Activated CD8-positive, alpha-beta memory T cell treated with anti-CD3 and anti-CD28 coated beads for 24 hours (primary cell): ENCODE data around the gene KMT5C.

Source experiments
- DNase-seq: peaks from one replicate; pipeline ENCODE4 v3.0.0-alpha.2; 2020

The KMT5C gene

GRCh38 chr19:55369653-55370304, 30.1 kb downstream of the KMT5C start:
- DNase-seq = peak; percentile 71

GRCh38 chr19:55370305-55370988, 30.8 kb downstream of the KMT5C start, which contains the start of gene IL11:
Gene IL11 (minus strand): TSS chr19:55370463. CDS start chr19:55370310, 153 bp downstream.
- DNase-seq = no peak

GRCh38 chr19:55372316-55373081, 32.8 kb downstream of the KMT5C start:
- peak; percentile 60 for DNase-seq

DNA sequence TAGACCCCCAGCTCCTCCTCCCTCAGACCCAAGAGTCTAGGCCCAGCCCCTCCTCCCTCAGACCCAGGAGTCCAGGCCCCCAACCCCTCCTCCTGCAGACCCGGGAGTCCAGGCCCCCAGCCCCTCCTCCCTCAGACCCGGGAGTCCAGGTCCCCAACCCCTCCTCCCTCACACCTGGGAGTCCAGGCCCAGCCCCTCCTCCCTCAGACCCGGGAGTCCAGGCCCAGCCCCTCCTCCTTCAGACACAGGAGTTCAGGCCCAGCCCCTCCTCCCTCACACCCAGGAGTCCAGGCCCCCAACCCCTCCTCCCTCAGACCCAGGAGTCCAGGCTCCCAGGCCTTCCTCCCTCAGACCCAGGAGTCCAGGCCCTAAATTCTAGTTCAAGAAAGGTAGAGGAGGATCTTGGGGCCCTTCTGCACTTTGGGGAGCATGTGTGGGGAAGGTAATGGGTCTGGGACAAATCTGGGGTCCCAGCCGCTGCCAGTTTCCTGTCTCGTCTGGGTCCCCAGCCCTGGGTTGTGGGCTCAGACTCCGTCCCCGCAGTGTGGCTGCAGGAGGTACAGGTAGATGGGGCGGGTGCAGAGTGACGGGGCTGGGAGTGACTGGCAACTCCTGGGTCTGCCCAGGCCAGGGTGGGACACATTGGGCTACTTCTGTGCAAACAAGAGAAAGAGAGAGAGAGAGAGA, 33.8 kb downstream of the KMT5C start:
- no peak for DNase-seq

- no peak for DNase-seq
Measured at GRCh38 chr19:55373993-55374757, 34.5 kb downstream of the KMT5C start.

DNA sequence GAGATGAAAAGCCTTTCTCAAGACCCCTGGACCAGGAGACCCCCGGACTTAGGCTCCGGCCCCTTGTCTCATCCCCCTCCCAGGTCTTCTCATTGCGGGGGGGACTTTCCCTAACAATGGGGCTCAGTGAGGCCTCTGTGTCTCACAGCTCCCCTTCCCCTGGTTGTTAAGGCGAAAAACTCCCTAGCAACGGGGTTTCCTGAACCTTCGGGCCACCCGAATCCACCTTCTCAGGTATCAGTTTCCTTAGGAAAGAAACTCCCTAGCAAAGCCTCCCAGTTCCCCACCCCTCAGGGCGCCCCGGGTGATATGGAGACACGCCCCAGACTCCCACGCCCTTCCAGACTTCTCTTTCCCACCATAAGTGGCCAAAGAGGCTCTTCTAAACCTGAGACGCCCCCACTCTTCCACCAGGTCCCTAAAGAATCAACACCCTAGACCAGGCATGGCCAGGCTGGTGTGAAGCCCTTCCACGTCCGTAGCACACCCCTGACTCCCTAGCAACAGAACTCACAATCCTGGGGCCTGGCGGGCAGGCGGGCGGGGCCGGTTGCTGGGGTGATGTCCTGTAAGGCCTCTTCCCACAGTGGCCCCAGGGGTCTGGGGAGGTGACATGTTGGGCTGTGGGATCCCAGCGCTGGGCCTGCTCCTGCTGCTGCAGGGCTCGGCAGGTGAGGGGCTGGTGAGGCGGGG, 36.7 kb downstream of the KMT5C start, which contains the start of gene TMEM190:
Gene TMEM190 (plus strand): TSS at position 586 of the 693 bp plus-strand sequence. CDS start 28 bp downstream, at position 614.
- no peak for DNase-seq

DNA sequence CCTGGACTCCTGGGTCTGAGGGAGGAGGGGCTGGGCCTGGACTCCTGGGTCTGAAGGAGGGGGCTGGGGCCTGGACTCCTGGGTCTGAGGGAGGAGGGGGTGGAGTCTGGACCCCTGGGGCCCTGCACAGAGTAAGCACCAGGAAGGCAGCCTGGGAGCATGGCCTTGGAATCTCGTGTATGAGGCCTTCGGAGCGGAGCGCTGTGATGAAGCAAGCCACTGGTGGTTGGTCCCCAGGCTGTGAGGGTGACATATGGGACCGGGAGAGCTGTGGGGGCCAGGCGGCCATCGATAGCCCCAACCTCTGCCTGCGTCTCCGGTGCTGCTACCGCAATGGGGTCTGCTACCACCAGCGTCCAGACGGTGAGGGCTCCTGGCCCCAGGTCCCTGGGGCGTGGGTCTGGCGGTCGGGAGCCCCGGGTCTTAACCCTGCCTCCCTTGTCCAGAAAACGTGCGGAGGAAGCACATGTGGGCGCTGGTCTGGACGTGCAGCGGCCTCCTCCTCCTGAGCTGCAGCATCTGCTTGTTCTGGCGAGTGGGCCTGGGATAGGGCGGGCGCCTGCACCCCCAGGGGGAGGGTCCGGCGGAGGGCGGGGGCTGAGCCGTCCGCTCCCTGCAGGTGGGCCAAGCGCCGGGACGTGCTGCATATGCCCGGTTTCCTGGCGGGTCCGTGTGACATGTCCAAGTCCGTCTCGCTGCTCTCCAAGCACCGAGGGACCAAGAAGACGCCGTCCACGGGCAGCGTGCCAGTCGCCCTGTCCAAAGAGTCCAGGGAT, 37.9 kb downstream of the KMT5C start:
- DNase-seq = no peak

DNA sequence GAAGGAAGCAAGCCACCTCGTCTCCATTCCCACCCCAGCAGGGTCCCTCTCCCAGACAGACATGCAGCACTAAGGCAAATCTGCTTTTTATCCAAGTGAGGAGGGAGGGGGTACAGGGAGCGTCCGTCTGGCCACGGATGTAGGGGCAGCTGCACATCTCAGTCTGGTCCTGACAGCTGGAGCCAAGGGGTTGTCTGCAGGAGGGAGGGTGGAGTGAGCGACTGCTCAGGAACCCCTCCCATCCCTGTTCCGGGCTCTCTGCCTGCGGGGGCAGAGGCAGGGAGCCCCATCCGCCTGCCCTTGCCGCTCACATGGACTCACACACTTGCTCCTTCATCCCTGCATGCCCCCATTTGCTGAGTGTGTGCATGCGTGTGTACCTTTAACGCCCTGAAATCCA, 39.5 kb downstream of the KMT5C start:
- no peak for DNase-seq

GRCh38 chr19:55382013-55382412, 42.3 kb downstream of the KMT5C start:
- no peak for DNase-seq

DNA sequence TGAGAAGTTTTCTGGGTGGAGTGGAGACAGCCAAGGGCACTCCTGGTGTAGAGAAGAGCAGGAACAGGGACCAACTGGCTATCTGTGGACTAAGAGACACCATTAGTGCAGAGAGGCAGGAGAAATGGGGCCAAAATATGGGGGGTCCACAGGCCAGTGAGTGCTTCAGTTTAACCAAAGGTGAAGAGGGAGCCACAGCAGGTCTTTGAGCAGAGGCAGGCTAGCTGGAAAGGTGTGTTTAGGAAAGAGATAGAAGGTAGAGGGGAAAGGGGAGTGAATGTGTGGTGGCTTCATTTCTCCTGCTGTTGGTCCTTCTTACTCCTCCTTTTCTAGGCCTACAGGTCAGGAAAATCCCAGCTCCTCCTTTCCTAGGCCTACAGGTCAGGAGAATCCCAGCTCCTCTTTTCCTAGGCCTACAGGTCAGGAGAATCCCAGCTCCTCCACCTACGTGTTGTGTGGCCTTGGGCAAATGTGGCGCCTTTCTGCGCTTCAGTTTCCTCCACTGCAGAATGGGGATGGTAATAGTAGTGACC, 42.9 kb downstream of the KMT5C start:
- DNase-seq = no peak

GRCh38 chr19:55383279-55384130, 43.8 kb downstream of the KMT5C start:
- peak; percentile 84 for DNase-seq

DNA sequence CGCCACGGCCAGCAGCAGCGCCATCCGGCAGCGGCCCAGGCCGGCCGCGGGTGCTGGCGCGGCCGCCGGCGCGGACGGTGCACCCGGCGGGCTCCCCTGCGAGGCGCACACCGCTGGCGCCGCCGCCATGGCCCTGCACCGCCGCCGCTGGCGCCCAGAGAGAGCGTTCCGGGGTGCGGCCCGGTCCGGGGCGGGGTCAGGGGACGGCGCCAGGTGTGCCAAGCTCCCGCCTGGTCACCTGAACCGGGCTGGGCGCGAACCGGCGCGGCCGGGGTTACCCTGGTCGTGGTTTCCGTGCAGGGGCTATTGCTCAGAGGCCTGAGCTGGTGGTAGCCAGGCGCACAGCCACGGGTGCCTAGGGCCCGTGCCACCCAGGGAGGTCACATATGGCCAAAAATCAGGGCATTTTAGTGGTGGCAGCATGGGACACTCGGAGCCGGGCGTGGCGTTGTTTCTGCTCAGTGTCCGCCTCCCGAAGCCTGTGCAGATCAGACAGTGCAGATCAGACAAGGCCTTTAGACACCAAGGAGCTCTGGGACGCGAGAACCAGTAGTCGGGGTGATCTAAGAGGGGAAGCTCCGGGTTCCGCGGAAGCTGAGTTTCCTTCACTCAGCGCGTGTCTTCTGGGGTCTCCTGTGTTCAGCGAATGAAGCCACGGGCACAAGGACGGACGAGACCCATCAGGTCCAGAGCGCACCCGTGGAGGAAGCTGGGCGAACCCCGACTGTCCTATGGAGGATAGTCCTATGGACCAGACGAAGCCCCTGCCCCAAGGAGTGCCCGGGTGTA, 44.6 kb downstream of the KMT5C start, which contains the start of gene TMEM238:
Gene TMEM238 (minus strand): TSS at position 162 of the 789 bp plus-strand sequence. CDS start 33 bp downstream, at position 129.
- peak; percentile 86 for DNase-seq

DNA sequence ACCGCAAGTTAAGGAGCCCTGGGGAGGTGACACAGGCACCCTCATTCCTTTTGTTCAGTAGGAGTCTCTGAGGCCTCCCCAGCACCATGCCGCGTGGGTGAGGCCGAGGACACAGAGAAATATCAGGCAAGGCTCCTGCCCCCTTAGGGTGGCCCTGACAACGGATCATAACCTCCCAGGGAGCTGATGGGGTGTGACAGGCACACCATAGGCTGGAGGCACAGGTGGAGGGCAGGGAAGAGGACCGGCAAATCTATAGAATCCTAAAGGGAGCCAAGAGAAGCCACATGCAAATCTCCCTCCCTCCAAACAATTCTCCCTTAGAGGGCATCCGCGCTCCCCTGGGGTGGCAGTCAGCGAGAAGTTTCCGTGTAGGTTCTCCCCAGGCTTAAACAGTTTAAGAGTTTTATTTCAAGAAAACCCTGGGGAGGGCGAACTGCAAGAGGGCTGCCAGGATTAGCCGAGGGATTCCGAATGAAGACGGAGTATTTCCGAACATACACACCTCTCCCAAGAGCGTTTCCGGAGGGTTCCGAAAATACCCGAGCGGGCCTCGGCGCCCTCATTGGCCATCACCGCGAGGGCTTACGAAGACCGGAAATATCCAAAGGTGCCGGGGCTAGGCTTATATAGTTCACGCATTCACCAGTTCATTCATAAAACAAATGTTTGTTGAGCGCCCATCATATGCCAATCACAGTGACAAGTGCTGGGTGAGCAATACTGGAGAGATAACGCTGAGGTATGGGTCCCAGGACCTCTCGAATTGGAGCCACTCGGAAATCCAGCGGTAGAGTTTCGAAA, 45.4 kb downstream of the KMT5C start:
- DNase-seq = peak; percentile 98

DNA sequence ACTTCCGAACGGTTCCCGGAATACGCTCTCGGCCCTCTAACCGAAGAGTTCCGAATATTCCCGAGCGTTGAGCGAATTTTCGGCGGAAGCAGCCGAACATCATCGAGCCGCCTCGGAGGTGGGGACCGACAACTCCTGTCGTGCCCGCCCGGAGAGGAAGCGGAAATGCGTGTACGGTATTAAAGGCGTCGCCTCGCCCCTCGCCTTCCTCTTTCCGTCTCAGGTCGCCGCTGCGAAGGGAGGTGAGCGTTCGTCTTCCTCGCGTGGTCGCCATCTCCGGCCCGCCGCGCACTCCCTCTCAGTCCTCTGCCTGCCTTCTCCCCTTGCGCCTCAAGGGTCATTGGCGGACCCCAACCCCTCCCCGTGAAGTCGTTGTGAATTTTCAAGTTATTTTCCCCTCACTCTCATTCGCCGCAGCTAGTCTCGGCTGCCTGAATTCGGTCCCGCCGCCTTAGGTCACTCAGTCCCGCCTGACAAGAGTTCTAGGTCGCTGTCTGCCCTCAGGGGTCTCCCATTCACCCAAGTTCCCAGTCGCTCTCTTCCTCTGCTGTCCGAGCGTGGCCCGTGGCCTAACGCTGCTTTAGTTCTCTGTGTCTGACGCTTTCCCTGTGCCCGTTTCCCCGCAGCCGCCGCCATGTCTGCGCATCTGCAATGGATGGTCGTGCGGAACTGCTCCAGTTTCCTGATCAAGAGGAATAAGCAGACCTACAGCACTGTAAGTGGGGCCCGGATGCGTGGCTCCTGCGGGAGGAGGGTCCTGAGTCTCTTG, 46.2 kb downstream of the KMT5C start, which contains the start of gene RPL28:
Gene RPL28 (plus strand): TSS at position 209 of the 769 bp plus-strand sequence. CDS start 426 bp downstream, at position 635.
- peak; percentile 99 for DNase-seq

- no peak for DNase-seq
Measured at GRCh38 chr19:55386493-55386971, 46.9 kb downstream of the KMT5C start.

DNA sequence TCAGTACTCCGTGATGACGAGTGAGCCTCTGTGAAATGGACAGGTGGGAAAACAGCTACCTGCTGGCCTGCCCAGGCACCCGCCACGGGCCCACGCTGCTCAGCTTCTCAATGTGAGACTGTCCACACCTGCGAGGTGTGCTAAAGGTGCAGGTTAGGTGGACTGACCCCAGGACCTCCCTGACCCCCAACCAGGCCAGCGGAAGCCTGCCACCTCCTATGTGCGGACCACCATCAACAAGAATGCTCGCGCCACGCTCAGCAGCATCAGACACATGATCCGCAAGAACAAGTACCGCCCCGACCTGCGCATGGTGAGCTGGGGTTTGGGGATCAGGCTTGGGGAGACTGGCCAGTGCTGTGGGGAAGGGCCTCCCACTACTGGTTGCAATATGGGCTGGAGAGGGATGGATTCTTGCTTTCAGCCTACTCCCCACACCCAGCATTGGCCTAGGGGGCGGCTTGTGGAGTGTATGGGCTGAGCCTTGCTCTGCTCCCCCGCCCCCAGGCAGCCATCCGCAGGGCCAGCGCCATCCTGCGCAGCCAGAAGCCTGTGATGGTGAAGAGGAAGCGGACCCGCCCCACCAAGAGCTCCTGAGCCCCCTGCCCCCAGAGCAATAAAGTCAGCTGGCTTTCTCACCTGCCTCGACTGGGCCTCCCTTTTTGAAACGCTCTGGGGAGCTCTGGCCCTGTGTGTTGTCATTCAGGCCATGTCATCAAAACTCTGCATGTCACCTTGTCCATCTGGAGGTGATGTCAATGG, 48.2 kb downstream of the KMT5C start:
- DNase-seq = no peak
